WTC11 (cell line): ENCODE data around the gene AVL9. TPM values are rescaled to one million over a fixed set of nuclear protein-coding genes. Genes with fewer than 3 reads are reported as not detected.

Source experiments
- ATAC-seq: fragments of 200-7000 bp; cut with Tn5 transposase; 2 replicates; pipeline ENCODE4 v1.10.0; 2021; ENCODE audit warnings: mild to moderate bottlenecking, moderate library complexity
- CTCF ChIA-PET: fragments of 300-600 bp; sonication (Branson Sonifier 250); formaldehyde crosslinking; loops from one replicate; lab custom pipeline; 2021; ENCODE audit warnings: antibody characterized with exemption; lab: Charles Lee
- POLR2A ChIA-PET: fragments of 350-600 bp; sonication (Branson Sonifier 250); formaldehyde crosslinking; loops from one replicate; lab custom pipeline; 2021; ENCODE audit warnings: antibody characterized with exemption; lab: Charles Lee
- DNase-seq: peaks from one replicate; pipeline ENCODE4 v3.0.0; 2021; ENCODE audit warnings: low spot score
- H3K27ac Mint-ChIP-seq: 2 replicates; pipeline ENCODE4 v1.8.0; 2021; ENCODE audit warnings: mixed read lengths
- H3K27me3 Mint-ChIP-seq: 2 replicates; pipeline ENCODE4 v1.8.0; 2021; ENCODE audit warnings: low read depth, mild to moderate bottlenecking, moderate library complexity, mixed read lengths
- H3K36me3 Mint-ChIP-seq: 2 replicates; pipeline ENCODE4 v1.8.0; 2021; ENCODE audit warnings: mixed read lengths
- H3K4me1 Mint-ChIP-seq: 2 replicates; pipeline ENCODE4 v1.8.0; 2022; ENCODE audit warnings: mixed read lengths
- H3K4me3 Mint-ChIP-seq: 2 replicates; pipeline ENCODE4 v1.8.0; 2021; ENCODE audit warnings: mild to moderate bottlenecking, moderate library complexity, mixed read lengths
- H3K9me3 Mint-ChIP-seq: 2 replicates; pipeline ENCODE4 v1.8.0; 2021; ENCODE audit warnings: mixed read lengths
- ATF1 ChIP-seq: sonication (generic); formaldehyde crosslinking; IDR thresholded peaks from 2 replicates; pipeline ENCODE4 v1.8.1; 2023; ENCODE audit warnings: mild to moderate bottlenecking, moderate library complexity, missing genetic modification reagents
- ATF2 ChIP-seq: sonication (generic); formaldehyde crosslinking; IDR thresholded peaks from 2 replicates; pipeline ENCODE4 v1.8.1; 2022; ENCODE audit warnings: low read depth, missing genetic modification reagents, borderline replicate concordance
- CBFB ChIP-seq: sonication (generic); formaldehyde crosslinking; IDR thresholded peaks from 2 replicates; pipeline ENCODE4 v1.8.1; 2022; ENCODE audit warnings: mild to moderate bottlenecking, low read depth, missing genetic modification reagents
- CDX4 ChIP-seq: fragments of 250-450 bp; sonication (Bioruptor Pico); IDR thresholded peaks from 2 replicates; pipeline ENCODE4 v1.9.0; 2021; ENCODE audit warnings: moderate library complexity, mild to moderate bottlenecking, inconsistent platforms, borderline replicate concordance
- E2F1 ChIP-seq: sonication (generic); formaldehyde crosslinking; IDR thresholded peaks from 2 replicates; pipeline ENCODE4 v1.8.0; 2022; ENCODE audit warnings: mild to moderate bottlenecking, missing genetic modification reagents
- ELF4 ChIP-seq: sonication (generic); formaldehyde crosslinking; IDR thresholded peaks from 2 replicates; pipeline ENCODE4 v1.8.1; 2022; ENCODE audit warnings: low read depth, mild to moderate bottlenecking, moderate library complexity, missing genetic modification reagents
- FOXK1 ChIP-seq: sonication (generic); formaldehyde crosslinking; IDR thresholded peaks from 2 replicates; pipeline ENCODE4 v1.8.0; 2022; ENCODE audit warnings: mild to moderate bottlenecking, moderate library complexity, missing genetic modification reagents
- IRF2 ChIP-seq: sonication (generic); formaldehyde crosslinking; IDR thresholded peaks from 2 replicates; pipeline ENCODE4 v1.8.0; 2022; ENCODE audit warnings: low read depth, missing genetic modification reagents, borderline replicate concordance
- MAX ChIP-seq: sonication (generic); formaldehyde crosslinking; IDR thresholded peaks from 2 replicates; pipeline ENCODE4 v1.8.0; 2022; ENCODE audit warnings: mild to moderate bottlenecking, missing genetic modification reagents
- NFE2L1 ChIP-seq: sonication (generic); formaldehyde crosslinking; IDR thresholded peaks from 2 replicates; pipeline ENCODE4 v1.8.1; 2023; ENCODE audit warnings: missing genetic modification reagents
- OVOL2 ChIP-seq: fragments of 250-450 bp; sonication (Bioruptor Pico); IDR thresholded peaks from 2 replicates; pipeline ENCODE4 v1.9.0; 2021; ENCODE audit warnings: mild to moderate bottlenecking, borderline replicate concordance
- PRDM15 ChIP-seq: sonication (generic); formaldehyde crosslinking; IDR thresholded peaks from 2 replicates; pipeline ENCODE4 v1.8.0; 2022; ENCODE audit warnings: missing genetic modification reagents
- TP53 ChIP-seq: sonication (generic); formaldehyde crosslinking; IDR thresholded peaks from 2 replicates; pipeline ENCODE4 v1.8.1; 2023; ENCODE audit warnings: mild to moderate bottlenecking, missing genetic modification reagents
- ZNF138 ChIP-seq: sonication (generic); formaldehyde crosslinking; conservative IDR thresholded peaks from 2 replicates; pipeline ENCODE4 v1.8.1; 2022; ENCODE audit warnings: mild to moderate bottlenecking, moderate library complexity, missing genetic modification reagents
- ZNF232 ChIP-seq: sonication (generic); formaldehyde crosslinking; IDR thresholded peaks from 2 replicates; pipeline ENCODE4 v1.8.0; 2022; ENCODE audit warnings: mild to moderate bottlenecking, missing genetic modification reagents
- ZNF423 ChIP-seq: fragments of 250-450 bp; sonication (Bioruptor Pico); IDR thresholded peaks from 2 replicates; pipeline ENCODE4 v2.1.2; 2022; ENCODE audit warnings: mild to moderate bottlenecking, moderate library complexity
- ZNF425 ChIP-seq: fragments of 250-450 bp; sonication (Bioruptor Pico); conservative IDR thresholded peaks from 2 replicates; pipeline ENCODE4 v1.9.0; 2021; ENCODE audit warnings: mild to moderate bottlenecking
- total RNA-seq: library from RNA; stranded (reverse); gene quantifications from 3 replicates; pipeline ENCODE4 v1.2.3, GENCODE V29; 2021

Gene AVL9
- total RNA-seq, 1 experiment from 2014 or later: 55.6 TPM

GRCh38 chr7:32592701-32593100, 97.4 kb downstream of the AVL9 start:
- DNase-seq: no peak
- H3K4me3 Mint-ChIP-seq: no peak overlapping the region
- peaks cover 6% of the 10 kb centered on the region; the same call in 1 of the 2 replicates for H3K36me3 Mint-ChIP-seq
- H3K4me1 Mint-ChIP-seq: peaks cover 11% of the 10 kb centered on the region
- no peak for ATAC-seq
- no peak overlapping the region for H3K27ac Mint-ChIP-seq
- CTCF ChIA-PET: interaction anchor here (0.6 kb wide), 1 partner anchor 24 kb away, joined by 4 read pairs; no protein-coding TSS in a partner anchor
- TF ChIP-seq TP53 (CRISPR knock-in tag) (no peak), E2F1 (no peak), ELF4 (no peak), OVOL2 (CRISPR knock-in tag) (no peak), FOXK1 (CRISPR knock-in tag) (no peak), IRF2 (no peak), ZNF232 (CRISPR knock-in tag) (no peak), CDX4 (CRISPR knock-in tag) (no peak), PRDM15 (CRISPR knock-in tag) (no peak), ZNF423 (CRISPR knock-in tag) (no peak), ATF1 (CRISPR knock-in tag) (no peak), CBFB (CRISPR knock-in tag) (no peak), NFE2L1 (no peak), ZNF425 (CRISPR knock-in tag) (no peak), ATF2 (CRISPR knock-in tag) (no peak), ZNF138 (no peak), MAX (CRISPR knock-in tag) (no peak)
- no peaks in the 10 kb centered on the region; the same call in 1 of the 2 replicates for H3K27me3 Mint-ChIP-seq
- H3K9me3 Mint-ChIP-seq: peaks cover 2% of the 10 kb centered on the region; the same call in 1 of the 2 replicates
- POLR2A ChIA-PET: no interaction called here
